Brain microvascular endothelial cell (primary cell): ENCODE data around the gene ZIC5.

Experiments
- DNase-seq: peaks from one replicate; pipeline ENCODE4 v3.0.0-alpha.2; 2020
- H3K27ac ChIP-seq: fragments of 250-450 bp; sonication (Bioruptor Pico); 2 replicates; pipeline ENCODE4 v1.5.1; 2020; ENCODE audit warnings: mild to moderate bottlenecking, moderate library complexity
- H3K27me3 ChIP-seq: fragments of 250-450 bp; sonication (Bioruptor Pico); replicated peaks from 2 replicates; pipeline ENCODE4 v1.5.1; 2020; ENCODE audit warnings: mild to moderate bottlenecking
- H3K36me3 ChIP-seq: fragments of 250-450 bp; sonication (Bioruptor Pico); replicated peaks from 2 replicates; pipeline ENCODE4 v1.5.1; 2020; ENCODE audit warnings: mild to moderate bottlenecking
- H3K4me3 ChIP-seq: 2 replicates; pipeline ENCODE4 v1.5.1; 2011; ENCODE audit warnings: low read depth, mild to moderate bottlenecking, control low read depth, low read length, moderate library complexity
- in situ Hi-C: cut with HindIII; loops from 2 replicates; pipeline ENCODE4 v1.10.0; 2017; ENCODE audit warnings: low sequenced_read_pairs, low pct_ligation_motif_present
- TF ChIP-seq, protein P1 (sequence below): IDR thresholded peaks from 2 replicates; pipeline ENCODE4 v1.5.1; 2011; ENCODE audit warnings: low read depth, mild to moderate bottlenecking, moderate library complexity, low read length, control low read depth, inconsistent platforms; ENCODE audit errors: missing control alignments

The ZIC5 gene

DNA sequence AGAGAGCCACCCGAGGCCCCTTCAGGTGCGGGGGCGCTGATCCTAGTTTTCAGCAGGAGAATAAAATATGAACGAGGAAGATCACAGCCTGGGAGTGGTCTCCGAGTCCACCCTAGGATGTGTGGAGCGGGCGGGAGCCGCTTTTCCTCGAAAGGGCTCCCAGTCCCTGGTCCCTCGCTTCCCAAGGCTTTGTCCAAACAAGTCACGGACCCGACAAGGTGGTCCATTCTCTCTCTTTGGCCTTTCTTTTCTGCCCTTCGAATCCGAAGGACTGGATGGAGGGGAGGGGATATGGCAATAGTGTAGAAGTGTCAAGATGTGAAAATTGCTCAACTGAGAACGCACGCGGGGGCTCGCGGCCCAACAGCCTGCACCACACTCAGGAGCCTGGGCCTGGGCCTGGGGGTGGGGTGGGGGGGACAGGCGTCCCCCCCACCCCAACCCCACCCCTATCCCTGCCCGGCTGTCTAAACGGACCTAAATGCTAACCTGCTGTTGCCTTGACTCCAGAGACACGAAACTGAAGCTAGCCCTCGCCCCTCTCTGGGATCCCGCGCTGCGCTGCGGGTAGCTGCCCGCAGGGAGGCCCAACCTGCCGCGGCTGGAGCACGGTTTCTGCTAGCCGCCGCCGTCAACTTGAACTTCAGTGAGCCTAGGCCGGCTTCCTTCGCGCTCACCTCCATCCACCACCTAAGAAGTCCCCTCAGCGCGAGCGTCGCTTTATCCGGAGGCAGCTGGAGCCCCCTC is 17.1 kb upstream of the ZIC5 start:
- Histone ChIP-seq H3K36me3 (no peaks in the 10 kb centered on the region), H3K4me3 (no peak overlapping the region), H3K27ac (no peak overlapping the region), H3K27me3 (no peaks in the 10 kb centered on the region)
- no peak for DNase-seq
- in situ Hi-C loops, result no loop called here
- TF ChIP-seq, protein P1, sequence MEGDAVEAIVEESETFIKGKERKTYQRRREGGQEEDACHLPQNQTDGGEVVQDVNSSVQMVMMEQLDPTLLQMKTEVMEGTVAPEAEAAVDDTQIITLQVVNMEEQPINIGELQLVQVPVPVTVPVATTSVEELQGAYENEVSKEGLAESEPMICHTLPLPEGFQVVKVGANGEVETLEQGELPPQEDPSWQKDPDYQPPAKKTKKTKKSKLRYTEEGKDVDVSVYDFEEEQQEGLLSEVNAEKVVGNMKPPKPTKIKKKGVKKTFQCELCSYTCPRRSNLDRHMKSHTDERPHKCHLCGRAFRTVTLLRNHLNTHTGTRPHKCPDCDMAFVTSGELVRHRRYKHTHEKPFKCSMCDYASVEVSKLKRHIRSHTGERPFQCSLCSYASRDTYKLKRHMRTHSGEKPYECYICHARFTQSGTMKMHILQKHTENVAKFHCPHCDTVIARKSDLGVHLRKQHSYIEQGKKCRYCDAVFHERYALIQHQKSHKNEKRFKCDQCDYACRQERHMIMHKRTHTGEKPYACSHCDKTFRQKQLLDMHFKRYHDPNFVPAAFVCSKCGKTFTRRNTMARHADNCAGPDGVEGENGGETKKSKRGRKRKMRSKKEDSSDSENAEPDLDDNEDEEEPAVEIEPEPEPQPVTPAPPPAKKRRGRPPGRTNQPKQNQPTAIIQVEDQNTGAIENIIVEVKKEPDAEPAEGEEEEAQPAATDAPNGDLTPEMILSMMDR, result no peak

DNA sequence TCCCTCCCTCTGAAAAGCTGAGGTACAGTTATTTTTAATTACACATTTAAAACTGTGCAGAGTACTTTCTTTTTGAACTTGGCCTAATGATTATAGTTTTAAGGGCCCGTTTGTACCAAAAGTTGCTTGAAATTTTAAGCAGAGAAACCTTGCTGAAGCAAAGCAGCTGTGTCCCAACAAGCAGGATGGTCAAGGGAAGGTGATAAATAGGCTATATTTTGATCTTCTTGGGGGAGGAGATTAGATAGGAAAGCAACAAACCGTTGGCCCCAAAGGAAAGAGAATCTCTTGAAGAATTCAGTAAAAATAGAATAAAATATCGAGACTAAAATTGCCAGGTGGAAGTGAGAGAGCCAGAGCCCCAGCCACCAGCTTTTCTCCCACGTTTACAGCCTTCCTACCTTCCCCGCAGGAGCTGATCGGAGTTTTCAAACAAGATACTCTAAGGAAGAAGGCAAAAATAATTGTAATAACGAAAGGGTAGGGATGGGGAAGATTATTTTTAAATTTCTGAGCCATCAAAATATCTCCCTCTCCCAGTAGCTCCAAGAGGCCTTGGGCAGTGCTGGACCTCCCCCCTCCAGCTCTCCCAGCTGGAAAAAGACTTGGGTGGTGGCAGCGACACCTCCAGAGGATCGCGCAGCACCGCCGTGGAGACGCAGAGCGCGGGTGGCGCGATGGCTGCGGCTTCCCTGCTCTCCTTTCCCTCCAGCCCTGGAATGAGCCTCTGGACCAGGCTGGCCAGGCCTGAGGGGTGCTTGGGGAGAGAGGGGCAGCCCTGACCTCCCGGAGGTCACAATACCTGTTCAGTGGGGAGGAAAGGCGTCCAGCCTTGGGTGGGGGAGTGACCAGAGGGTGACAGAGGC is 15.8 kb upstream of the ZIC5 start:
- Histone ChIP-seq H3K36me3 (no peaks in the 10 kb centered on the region), H3K4me3 (peak overlapping the region; percentile 1), H3K27me3 (no peaks in the 10 kb centered on the region), H3K27ac (peak overlapping the region; percentile 22)
- in situ Hi-C loops, result no loop called here
- TF ChIP-seq, protein P1, result no peak
- no peak for DNase-seq

DNA sequence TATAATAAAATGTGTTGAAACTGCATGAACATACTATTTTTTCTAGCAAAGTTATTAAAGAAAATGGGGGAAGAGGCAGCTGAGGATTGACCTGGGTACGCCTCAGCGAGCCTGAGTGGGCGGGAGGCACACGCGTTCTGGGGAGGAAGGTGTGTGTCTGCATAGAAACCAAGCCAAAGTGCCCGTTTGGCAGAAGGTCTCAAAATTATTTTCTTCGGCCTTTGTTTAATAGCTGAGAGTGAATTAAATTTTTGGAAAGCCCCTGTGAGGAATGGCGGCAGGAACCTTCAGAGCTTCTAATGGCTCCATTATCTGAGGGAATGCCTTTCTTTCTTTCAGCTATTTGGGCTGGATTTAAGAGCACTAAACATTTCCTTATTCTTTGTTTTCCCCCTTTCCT is 15.2 kb upstream of the ZIC5 start:
- no peak overlapping the region for H3K27ac ChIP-seq
- H3K4me3 ChIP-seq, result no peak overlapping the region
- H3K27me3 ChIP-seq, result no peaks in the 10 kb centered on the region
- in situ Hi-C loops, result no loop called here
- TF ChIP-seq, protein P1, result no peak
- no peak for DNase-seq
- no peaks in the 10 kb centered on the region for H3K36me3 ChIP-seq

DNA sequence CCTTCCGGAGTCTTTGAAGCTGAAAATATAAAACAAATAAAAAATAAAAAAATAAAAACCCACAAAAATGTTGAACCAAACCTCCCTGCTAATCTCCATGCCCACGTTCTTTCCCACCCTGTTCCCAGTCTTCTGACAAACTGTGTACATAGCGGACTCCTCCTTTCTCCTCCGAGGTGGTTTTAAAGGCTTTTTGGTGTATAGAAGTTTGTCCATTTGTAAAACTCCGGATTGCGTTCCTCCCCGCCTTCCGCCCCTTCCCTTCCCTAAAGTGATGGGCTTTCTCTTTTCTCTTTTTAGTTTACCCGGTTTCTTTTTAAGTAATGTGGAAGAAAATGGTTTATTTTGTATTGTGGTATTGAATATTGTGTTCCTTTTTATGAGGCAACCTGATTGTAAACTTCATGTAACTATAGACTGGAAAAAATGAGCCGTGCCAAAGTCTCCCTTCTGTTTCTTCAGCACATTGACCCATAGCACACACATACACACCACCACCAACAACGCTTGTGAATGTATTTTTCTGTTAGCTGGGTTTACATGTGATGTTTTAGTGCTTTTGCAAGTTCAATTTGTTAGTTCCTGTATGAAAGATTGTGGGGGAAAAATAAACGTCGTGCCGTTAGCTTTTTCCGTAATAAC is 14.4 kb upstream of the ZIC5 start:
- TF ChIP-seq, protein P1, result no peak
- no peaks in the 10 kb centered on the region for H3K36me3 ChIP-seq
- in situ Hi-C loops, result no loop called here
- no peaks in the 10 kb centered on the region for H3K27me3 ChIP-seq
- peak overlapping the region; percentile 31 for H3K27ac ChIP-seq
- DNase-seq, result no peak
- H3K4me3 ChIP-seq, result peak overlapping the region; percentile 40

DNA sequence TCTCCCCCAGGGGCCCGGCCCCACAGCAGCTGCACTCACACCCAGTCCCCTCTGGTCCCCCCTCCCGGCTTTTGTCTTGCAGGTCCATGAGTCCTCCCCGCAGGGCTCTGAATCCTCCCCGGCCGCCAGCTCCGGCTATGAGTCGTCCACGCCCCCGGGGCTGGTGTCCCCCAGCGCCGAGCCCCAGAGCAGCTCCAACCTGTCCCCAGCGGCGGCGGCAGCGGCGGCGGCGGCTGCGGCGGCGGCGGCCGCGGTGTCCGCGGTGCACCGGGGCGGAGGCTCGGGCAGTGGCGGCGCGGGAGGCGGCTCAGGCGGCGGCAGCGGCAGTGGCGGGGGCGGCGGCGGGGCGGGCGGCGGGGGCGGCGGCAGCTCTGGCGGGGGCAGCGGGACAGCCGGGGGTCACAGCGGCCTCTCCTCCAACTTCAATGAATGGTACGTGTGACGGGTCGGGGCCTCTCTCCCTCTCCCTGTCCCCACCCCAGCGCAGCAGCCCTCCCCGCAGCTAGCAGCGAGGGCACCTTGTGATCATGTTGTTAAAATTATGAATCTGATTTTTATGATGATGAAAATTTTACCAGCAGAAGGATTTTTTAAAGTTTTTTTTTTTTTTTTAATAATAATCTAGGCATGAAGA is 13.8 kb upstream of the ZIC5 start:
- Histone ChIP-seq H3K36me3 (no peaks in the 10 kb centered on the region), H3K27ac (peak overlapping the region; percentile 75), H3K27me3 (no peaks in the 10 kb centered on the region), H3K4me3 (peak overlapping the region; percentile 61)
- TF ChIP-seq, protein P1, result no peak
- no peak for DNase-seq
- in situ Hi-C loops, result no loop called here
